Posterior cingulate gyrus (tissue), 11 donors: ENCODE measurements around the gene COLEC11.
"Not testable (repeated sequence)": the region's sequence is repeated elsewhere in the genome, so short reads cannot be mapped to it uniquely, and the experiment has no call there.

Source experiments
- DNase-seq, 10 donors: peaks; one replicate each; pipeline versions ENCODE4 v3.0.0 to v3.0.0-alpha.2; 2020 to 2021; ENCODE audit warnings: mixed read lengths in 3 of 10
- intact Hi-C: fragments of 100-400 bp; cut with DNase I; formaldehyde crosslinking; loops from one replicate; pipeline ENCODE4 v1.15.1; 2023

The COLEC11 gene

DNA sequence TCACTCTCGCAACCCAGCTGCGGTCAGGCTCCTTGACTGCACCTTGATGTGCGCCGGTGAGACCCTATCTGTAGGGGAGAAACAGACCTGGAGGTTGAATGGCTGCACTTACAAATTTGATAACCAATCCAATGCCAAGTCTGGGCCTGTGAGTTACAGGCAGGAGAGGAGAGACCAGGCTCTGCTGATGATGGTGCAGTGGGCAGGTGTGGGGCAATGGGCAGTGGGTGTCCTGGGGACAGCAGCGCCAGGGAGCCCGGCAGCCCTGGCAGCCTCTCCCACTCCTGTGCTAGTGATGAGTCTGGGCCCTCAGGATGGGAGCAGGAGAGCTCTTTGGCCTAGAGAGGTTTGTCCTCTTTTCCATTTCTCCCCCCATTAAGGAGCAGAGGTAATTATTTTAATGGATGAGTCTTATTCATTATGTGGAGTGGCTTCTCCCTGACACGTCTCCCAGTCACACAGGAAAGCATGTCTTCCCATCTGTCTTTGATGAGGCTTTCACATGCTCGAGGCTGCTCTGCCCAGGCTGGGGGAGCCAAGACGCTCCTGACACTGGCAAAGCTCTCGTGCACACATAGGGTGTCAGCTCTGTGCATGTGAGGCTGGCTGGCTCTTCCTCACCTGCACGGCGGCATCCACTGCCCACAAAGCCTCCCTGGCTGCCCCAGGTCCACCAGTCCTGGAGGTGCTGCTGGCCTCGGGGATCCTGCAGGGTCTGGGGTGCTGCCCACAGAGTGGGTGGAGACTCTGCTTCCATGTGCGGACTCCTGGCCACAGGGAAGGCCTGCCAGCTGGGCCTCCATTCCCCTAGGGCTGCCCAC is 53.1 kb downstream of the COLEC11 start:
- intact Hi-C loops, result no loop called here
- DNase-seq, result peak in 2 of 10 donors; percentile 46 to 65

DNA sequence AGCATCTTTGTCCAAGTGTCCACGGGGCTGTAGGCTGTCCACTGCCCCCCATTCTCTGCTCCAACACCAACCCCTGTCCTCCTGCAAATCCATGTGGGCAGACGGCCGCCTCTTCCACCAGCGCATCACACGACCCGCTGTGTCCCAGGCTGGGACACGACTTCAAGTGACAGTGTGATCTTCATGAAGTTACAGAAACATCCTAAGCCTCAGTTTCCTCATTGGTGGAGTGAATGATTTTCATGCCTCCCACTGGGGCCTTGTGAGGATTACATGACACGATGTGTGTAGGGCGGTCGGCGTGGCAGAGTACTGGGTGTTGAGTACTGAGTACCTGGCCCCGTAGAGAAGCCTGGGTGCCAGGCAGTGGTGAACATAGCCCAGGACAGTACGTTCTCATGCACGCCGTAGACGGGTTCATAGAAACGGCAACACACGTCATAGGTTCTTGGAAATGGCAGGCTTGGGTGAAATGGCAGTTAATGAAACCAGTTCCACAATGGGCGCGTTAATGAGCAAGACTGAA is 53.8 kb downstream of the COLEC11 start:
- intact Hi-C loops, result no loop called here
- DNase-seq, result peak in 2 of 10 donors; percentile 54 to 65

DNA sequence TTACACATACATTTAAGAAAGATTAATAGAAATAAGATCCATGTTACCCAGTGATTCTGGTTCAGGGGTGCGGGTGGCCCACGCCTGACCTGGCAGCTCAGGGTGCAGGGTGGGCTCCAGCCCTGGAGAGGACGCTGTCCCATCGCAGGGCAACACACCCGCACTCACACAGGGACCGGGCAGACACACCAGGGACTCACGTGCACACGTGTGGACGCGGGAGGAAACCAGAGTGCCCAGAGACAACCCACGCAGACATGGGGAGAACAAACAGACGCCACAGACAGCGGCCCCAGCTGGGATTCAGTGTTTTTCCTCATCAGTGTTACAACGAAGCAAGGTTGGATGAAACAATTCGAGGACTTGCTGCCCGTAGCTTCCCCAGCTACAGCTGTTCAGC is 54.7 kb downstream of the COLEC11 start:
- intact Hi-C loops, result no loop called here
- DNase-seq, result peak in 3 of 10 donors; percentile 61 to 85 (median 76)

DNA sequence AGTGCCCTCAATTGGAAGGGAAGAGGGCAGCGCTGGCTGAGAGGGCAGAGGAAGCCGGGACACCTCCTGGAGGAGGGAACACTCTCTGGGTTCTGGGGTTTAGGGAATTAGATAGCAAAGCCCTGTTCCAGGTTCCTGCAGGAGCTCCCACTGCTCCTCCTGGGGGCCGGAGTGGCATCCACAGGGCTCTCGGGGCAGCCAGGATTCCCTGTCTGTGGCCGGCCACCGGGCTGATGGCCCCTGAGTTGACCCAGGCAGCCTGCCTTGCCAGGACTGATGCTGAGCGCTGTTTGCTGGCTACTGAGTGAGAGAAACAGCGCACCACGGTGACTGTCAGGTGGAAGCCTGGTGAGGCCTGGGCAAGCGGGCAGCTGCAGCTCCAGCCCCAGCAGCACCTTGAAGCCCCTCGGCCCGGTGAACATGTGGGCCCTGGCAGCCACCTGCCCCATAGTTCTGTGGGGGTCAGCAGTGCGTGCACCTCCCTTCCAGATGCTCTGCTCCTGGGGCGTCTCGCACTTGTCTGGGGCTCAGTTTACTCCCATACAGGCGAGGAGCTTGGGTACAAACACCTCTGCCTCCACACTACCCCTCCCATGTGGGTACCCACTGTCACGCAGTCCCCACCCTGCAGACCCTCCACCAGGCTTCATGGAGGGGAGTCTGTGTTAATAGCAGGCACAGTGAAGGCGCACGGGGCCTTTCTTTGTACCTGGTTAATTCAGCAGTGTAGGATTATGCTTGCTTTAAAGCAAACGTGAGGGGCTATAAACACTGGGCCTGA is 55.4 kb downstream of the COLEC11 start:
- intact Hi-C loops, result loop anchor here (5.0 kb wide), 3 partner anchors 73 to 228 kb away; partner anchors contain the start of genes RNASEH1 and RPS7
- peak in 3 of 10 donors; percentile 29 to 81 (median 76) for DNase-seq

DNA sequence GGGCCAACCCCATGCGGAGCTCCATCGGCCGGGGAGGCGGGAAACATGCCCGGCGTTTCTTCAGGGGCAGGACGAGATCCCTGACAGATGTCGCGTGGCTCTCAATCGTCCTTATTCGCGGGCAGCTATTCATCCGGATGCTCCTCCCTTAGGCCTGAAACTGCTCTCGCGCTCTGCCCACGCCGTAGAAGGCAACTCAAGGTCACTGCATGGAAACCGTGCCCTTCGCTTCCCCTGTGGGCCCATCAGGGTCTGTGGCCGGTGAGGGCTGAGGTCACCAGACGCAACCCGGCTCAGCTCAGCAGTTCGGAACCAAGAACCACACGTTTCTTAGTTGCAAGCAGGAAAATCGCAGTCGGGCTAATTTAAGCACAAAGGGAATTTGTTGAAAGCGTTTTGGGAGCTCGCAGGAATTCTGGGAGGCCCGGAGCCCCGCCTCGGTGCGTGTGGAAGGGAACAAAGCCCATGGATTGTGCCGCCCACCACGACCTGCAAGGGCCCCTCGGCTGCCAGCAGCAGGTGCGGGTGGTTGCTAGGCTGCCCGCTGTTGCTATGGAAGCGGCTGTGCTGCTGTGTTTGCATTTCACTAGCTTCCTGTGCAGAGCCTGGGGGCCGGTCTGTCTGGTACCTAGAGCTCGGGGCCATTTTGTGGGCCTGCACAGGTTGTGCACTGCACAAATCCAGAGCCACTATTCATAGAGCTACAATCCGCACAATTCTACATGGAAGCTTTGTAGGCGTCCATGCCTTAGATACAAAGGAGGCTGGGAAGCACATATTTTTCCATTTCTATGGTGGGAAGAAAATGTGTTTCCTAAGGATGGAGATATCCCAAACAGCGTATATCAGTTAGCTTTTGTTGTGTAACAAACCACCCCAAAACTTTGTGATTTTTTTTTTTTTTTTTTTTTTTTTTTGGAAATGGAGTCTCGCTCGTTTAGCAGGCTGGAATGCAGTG is 57.1 kb downstream of the COLEC11 start:
- intact Hi-C loops, result loop anchor here (5.0 kb wide), 3 partner anchors 75 to 230 kb away; partner anchors contain the start of genes RNASEH1 and RPS7
- DNase-seq, result peak; percentile 50 to 97 (median 82)

DNA sequence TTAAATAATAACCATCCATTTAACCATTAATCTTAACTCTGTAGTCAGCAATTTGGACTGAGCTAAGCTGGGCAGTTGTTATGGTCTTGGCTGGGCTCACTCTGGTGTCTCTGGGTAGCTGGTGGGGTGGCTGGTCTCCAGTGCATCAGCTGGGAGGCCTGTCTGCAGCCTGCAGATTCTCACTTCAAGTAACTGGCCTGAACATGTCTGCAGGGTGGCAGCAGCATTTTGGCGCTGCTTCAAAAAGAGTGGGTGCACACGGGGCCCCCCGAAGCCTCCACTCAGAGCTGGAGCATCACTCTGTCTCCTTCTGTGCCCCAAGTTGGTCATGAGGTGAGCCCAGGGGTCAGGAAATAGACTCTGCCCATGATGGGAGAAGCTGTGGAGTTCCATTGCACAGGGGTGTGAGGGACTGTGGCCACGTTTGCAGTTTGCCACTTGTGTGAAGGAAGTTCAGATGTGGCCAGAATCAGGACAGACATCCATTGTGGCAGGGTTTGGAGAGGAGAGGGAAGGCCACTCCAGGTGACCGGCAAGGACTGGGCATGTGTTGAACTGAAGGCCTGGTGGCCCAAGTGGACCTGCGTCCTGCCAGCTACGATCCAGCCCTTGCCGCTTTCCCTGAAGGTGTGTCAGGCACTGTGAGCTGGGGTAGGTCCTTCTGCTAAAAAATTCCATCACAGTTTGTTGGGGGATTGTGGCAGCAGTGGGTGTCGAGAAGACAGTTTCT is 58.1 kb downstream of the COLEC11 start:
- peak in 3 of 10 donors; percentile 37 to 79 (median 49) for DNase-seq
- intact Hi-C loops, result loop anchor here (5.0 kb wide), 3 partner anchors 76 to 231 kb away; partner anchors contain the start of genes RNASEH1 and RPS7

DNA sequence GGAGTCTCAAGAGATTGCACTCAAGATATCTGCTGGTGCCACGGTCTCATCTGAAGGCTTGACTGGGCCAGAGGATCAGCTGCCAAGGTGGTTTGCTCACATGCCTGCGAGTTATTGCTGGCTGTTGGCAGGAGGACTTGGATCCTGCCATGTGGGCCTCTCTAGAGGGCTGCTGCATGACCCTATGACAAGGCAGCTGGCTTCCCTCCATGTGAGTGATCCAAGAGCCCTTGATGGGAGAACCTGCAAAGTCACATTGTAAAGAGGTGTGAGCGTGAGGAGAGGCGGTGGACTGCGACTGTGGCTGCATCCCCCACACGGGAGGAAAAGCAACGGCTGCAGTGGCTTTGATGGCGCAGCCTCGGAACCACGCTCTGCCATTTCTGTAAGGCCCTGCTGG is 59.1 kb downstream of the COLEC11 start:
- intact Hi-C loops, result loop anchor here (5.0 kb wide), 3 partner anchors 77 to 232 kb away; partner anchors contain the start of genes RNASEH1 and RPS7
- peak in 3 of 10 donors; percentile 48 to 69 (median 50) for DNase-seq

DNA sequence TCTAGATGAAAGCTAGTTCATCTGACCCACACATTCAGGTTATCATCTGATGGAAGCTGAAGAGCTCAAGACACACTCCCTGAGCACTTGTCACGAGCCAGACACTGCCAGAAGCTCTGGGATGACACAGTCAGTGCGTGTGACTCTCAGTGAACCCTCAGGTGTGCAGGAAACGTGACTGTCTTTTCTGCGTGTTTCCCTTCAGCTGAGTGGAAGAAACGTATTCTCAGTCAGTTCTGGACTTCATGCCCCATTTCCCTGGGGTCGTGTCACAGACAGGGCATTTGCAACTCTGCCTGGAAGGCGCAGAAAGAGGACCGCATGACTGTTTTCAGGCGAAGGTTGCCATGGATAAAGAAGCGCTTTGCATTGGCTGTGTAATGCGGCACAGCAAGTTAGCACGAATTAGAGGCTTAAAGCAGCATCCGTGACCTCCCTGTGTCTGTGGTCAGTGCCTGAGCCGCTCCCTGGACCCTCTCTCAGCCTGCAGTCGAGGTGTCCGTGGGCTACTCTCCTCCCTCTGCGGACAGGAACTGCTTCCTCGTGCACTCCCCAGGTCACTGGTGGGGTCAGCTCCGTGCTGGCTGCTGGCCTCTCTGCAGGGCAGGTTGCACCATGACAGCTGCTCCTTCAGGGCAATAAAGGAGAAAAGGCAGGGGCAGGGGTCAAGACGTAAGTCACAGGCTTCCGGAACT is 59.8 kb downstream of the COLEC11 start:
- intact Hi-C loops, result loop anchor here (5.0 kb wide), 3 partner anchors 77 to 232 kb away; partner anchors contain the start of genes RNASEH1 and RPS7
- DNase-seq, result peak in 3 of 10 donors; percentile 13 to 49 (median 47)

DNA sequence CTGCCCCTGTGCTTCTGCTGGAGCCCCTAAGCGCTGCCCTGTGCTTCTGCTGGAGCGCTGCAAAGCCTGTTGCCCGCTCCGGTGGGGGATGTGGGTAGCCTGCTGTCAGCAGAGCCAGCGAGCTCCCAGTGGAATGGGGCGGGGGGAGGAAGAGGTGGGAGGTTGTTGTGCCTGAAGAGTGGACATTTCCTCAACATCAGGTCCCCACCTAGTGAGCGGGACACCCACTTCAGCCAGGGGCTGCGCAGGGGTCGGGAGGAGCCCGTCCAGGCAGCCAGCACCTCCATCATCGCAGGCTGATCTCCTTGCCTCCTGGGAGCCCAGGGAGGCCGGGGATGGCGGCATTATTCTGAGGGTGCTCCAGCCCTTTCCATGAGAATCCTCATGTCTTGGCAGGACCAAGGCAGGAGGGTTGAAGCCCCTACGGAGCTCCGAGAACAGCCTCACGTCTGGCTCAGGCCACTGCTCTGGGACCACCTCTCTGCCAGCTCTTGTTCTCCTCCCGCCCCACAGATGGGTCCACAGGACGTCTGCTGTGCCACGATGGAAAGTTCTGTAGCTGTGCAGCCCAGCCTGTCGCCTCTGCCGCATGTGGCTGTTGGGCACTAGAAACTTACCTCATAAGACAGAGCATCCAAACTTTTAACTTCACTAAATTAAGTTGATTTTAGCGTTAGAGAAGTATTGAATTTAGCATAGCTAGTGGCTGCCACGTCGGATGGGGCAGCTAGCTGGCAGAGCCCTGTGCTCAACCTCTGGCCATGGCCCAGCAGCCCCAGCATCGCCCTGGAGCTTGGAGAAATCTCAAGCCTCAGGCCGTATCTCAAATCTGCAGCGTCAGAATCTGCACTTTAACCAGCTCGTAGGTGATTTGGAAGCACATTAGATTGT is 61.2 kb downstream of the COLEC11 start:
- intact Hi-C loops, result no loop called here
- DNase-seq, result peak in 4 of 10 donors; percentile 9 to 75 (median 70)

DNA sequence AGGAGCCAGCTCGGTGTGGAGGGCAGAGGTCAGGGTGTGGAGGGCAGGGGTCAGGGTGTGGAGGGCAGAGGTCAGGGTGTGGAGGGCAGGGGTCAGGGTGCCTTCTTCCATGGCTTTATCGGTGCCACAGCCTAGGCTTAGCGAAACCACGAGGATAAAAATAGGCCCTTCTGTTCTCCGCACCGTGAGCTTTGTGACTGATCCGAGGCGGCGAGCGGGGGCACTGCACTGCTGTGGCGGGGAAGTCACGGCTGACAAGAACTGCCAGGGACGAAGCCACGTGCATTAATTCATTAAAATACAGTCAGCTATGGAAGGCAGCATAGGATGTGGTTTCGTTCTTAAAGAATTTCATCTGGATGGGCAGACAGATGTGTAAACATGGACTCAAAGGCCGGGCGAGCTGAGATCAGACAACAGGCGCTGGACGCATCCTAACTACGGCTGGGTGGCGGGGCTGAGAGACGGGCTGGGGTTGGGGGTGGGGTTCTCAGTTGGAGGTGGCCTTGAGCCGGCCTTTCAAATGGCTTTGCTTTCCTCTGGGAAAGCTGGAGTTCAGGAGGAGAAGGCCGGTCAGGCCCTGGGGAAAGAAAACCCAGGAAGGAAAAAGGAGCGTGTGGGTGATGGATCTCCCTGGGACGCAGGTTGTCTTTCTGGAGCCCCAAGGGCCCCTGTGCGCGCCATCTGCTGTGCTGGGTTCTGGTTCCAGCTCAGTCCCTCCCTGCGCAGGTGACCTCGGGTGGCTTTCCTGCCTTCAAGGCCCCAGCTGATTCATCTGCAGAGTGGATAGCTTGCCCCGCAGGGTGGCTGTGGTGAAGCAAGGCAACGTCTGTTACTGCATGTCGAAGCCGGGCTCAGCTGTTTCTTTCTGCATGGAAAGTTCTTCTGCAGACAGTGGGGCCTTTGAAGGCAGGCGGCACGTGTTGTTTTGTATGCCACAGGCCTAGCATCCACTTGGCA is 62.1 kb downstream of the COLEC11 start:
- DNase-seq, result peak in 7 of 10 donors; percentile 22 to 90 (median 69)
- intact Hi-C loops, result no loop called here

DNA sequence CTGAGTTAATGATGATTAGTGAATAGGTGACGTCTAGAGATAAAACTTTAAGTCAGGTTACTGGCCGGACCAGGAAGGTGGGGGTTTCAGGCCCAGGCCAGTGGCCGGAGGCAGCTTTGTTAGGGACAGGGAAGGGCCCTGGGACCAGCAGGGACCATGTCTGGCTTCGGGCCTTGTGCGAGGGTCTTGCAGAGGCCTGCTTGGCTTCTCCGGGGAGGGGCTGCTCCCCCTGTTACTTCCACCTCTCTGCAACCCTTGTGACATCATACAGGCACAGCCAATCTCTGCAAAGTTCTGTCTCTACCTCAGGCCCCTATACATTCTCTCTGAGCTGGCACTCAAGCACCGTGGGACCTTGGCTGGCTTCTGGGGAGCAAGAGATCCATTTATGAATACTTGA is 63.0 kb downstream of the COLEC11 start, which contains the start of gene ALLC:
Gene ALLC, plus strand, starts transcription at position 320 of the 400 bp plus-strand sequence. CDS start 12,958 bp downstream, outside the sequence.
- intact Hi-C loops, result no loop called here
- peak in 1 of 10 donors; percentile 53 for DNase-seq

DNA sequence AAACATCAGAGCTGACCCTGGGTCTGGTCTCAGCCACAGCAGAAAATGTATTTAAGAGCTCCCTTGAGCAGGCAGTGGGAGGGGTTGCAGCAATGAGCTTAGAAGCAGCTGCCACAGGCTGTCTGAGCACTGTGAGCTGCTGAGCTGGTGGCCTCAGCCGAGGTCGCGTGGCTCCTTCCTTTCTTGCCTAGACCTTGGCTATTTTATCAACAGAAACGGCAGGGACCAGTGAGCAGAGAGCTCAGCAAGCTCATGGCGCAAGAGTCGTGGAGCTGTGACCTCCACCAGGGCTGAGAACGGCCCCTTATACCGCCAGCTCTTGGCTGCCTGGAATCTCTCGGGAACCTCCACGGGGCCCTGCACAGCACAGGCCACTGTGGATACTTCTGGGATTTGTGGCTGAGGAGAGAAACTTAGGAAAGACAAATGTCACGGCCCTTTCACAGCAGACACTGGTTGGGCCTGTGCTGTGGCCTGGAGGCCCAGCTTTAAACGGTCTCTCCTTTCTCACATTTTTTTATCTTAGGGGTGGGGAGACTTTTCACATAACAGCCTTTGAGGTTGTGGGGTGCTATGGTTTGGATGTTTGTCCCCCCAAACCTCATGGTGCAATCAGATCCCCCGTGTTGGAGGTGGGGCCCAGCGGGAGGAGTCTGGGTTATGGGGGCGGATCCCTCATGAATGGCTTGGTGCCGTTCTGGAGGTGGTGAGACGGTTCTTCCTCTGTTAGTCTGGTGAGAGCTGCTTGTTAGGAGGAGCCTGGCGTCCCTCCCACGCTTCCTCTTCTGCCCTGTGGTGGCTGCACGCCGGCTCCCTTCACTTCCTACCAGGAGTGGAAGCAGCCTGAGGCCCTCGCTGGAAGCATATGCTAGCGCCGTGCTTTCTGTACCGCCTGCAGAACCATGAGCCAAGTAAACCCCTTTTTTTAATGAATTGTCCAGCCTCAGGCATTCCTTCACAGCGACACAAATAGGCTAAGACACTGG is 64.8 kb downstream of the COLEC11 start:
- DNase-seq, result peak in 1 of 10 donors; percentile 58
- intact Hi-C loops, result no loop called here

DNA sequence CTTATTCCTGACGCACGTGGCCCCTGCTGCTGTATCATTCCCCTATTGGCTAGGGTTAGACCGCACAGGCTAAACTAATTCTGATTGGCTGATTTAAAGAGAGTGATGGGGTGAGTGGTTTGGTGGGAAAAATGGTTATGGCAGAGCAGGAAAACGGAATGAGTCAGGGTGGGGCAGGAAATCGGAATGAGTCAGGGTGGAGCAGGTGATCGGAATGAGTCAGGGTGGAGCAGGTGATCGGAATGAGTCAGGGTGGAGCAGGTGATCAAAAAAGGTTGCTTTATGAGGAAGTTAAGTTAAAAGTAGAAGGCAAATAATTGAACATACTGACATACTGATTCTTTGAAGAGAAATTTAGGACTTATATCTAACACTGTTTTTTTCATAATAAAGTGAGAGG is 65.7 kb downstream of the COLEC11 start:
- intact Hi-C loops, result not testable (repeated sequence)
- peak in 1 of 10 donors; percentile 15 for DNase-seq

DNA sequence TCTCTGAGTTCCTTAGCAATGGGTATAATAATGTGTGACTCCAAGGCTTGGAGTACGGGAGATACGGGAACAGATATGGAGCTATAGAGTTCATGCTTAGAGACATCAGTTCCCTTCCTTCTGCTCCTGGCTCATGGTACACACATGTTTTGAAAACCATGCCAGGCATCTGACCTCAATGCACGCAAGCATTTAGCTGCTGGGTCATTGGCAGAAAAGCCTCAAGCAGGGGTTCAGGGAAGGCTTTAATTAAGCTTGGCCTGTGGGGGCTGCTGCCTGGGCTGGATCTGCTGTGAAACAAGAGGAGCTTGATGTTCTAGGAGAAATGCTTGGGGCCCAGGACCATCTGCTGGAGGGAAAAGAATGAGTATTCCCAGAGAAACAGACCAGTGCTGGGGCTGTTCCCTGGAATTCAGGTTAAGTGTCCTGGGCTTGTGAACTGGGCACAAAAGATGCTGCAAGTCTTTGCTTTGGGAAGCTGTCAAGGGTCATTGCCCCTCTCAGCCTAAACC is 66.3 kb downstream of the COLEC11 start:
- intact Hi-C loops, result no loop called here
- peak in 1 of 10 donors; percentile 27 for DNase-seq
